HCT116 (cell line): ENCODE measurements around the gene CFAP92. TPM values are rescaled to one million over a fixed set of nuclear protein-coding genes. Genes with fewer than 3 reads are reported as not detected.

ENCODE experiments used
- ATAC-seq: fragments of 200-7000 bp; cut with Tn5 transposase; 2 replicates; pipeline ENCODE4 v1.9.1; 2020; ENCODE audit warnings: mild to moderate bottlenecking, moderate library complexity
- BruUV-seq: library from RNA; stranded (reverse); fragments of 400-500 nt; replicated peaks from 2 replicates; lab custom pipeline; 2021; lab: Mats Ljungman, UMichigan
- CTCF ChIA-PET: fragments of 300-600 bp; sonication (Branson Sonifier 250); formaldehyde crosslinking; loops from one replicate; lab custom pipeline; 2021; ENCODE audit warnings: antibody characterized with exemption; lab: Charles Lee
- POLR2A ChIA-PET: fragments of 300-600, 350-600 bp; sonication (Branson Sonifier 250); formaldehyde crosslinking; loops from one replicate; lab custom pipeline; 2021; ENCODE audit warnings: antibody characterized with exemption; lab: Charles Lee
- RAD21 ChIA-PET, 2 experiments: fragments of 300-600 bp; sonication (Branson Sonifier 250); formaldehyde crosslinking; loops; one replicate each; lab custom pipeline; 2023; ENCODE audit warnings: low total read pairs in 2 of 2; ENCODE audit not compliant: uncharacterized antibody in 2 of 2, unreplicated experiment in 2 of 2, low non-redundant PET in 1 of 2; lab: Charles Lee
- DNase-seq: peaks from one replicate; pipeline ENCODE4 v3.0.0-alpha.2; 2010; ENCODE audit warnings: low read depth, low spot score
- H2AFZ ChIP-seq: fragments of 200-600 bp; shearing (Covaris generic), sonication (generic); 2 replicates; pipeline ENCODE4 v1.6.1; 2017; ENCODE audit warnings: low read depth, mixed run types, mixed read lengths, antibody characterized with exemption, low read length; ENCODE audit not compliant: poor library complexity, severe bottlenecking
- H3K27ac ChIP-seq: 2 replicates; pipeline ENCODE4 v1.5.1; 2012; ENCODE audit warnings: low read depth, low read length
- H3K27me3 ChIP-seq: fragments of 200-600 bp; sonication (generic); 2 replicates; pipeline ENCODE4 v1.6.1; 2016; ENCODE audit warnings: mixed run types, low read length, mixed read lengths; ENCODE audit not compliant: insufficient read depth
- H3K36me3 ChIP-seq, 2 experiments: fragments of 200-500 bp in 1 of 2; fragments of 200-600 bp in 1 of 2; sonication (Bioruptor generic) in 1 of 2; sonication (generic) in 1 of 2; 2 replicates each; pipeline versions ENCODE4 v1.5.1 to v1.6.1; 2014 to 2016; ENCODE audit warnings: low read length in 2 of 2, inconsistent platforms in 1 of 2, mixed read lengths in 1 of 2, mixed run types in 1 of 2; ENCODE audit not compliant: insufficient read depth in 2 of 2, control insufficient read depth in 1 of 2
- H3K4me1 ChIP-seq, 2 experiments: fragments of 200-600 bp in 1 of 2; sonication (generic) in 1 of 2; 2 replicates each; pipeline versions ENCODE4 v1.5.1 to v1.6.1; 2012 to 2017; ENCODE audit warnings: low read length in 2 of 2, inconsistent platforms in 1 of 2, mild to moderate bottlenecking in 1 of 2, mixed read lengths in 1 of 2, mixed run types in 1 of 2, moderate library complexity in 1 of 2; ENCODE audit not compliant: insufficient read depth in 2 of 2, control insufficient read depth in 1 of 2
- H3K4me2 ChIP-seq: fragments of 200-600 bp; sonication (generic); 2 replicates; pipeline ENCODE4 v1.6.1; 2017; ENCODE audit warnings: mixed run types, low read length, mixed read lengths
- H3K4me3 ChIP-seq, 2 experiments: fragments of 200-600 bp in 1 of 2; sonication (generic) in 1 of 2; replicated peaks in 1 of 2; 2 replicates each; pipeline ENCODE4 v1.5.1; 2011 to 2016; ENCODE audit warnings: low read length in 2 of 2, control low read depth in 1 of 2, low read depth in 1 of 2, mild to moderate bottlenecking in 1 of 2, mixed read lengths in 1 of 2, mixed run types in 1 of 2
- H3K79me2 ChIP-seq: fragments of 200-600 bp; sonication (generic); 2 replicates; pipeline ENCODE4 v1.6.1; 2017; ENCODE audit warnings: mild to moderate bottlenecking, mixed run types, low read length, moderate library complexity, mixed read lengths; ENCODE audit not compliant: insufficient read depth
- H3K9ac ChIP-seq: fragments of 200-600 bp; sonication (generic); 2 replicates; pipeline ENCODE4 v1.6.1; 2016; ENCODE audit warnings: low read length, mixed read lengths
- H3K9me2 ChIP-seq: fragments of 200-600 bp; sonication (generic), shearing (Covaris generic); 2 replicates; pipeline ENCODE4 v1.6.1; 2017; ENCODE audit warnings: mixed run types, mild to moderate bottlenecking, moderate library complexity; ENCODE audit not compliant: insufficient read depth
- H3K9me3 ChIP-seq, 2 experiments: fragments of 200-500 bp in 1 of 2; fragments of 200-600 bp in 1 of 2; sonication (Bioruptor generic) in 1 of 2; sonication (generic) in 1 of 2; 2 replicates each; pipeline ENCODE4 v1.6.1; 2014 to 2017; ENCODE audit warnings: low read length in 2 of 2, mixed read lengths in 2 of 2, inconsistent platforms in 1 of 2, low read depth in 1 of 2, mild to moderate bottlenecking in 1 of 2, mixed run types in 1 of 2, moderate library complexity in 1 of 2; ENCODE audit not compliant: control insufficient read depth in 1 of 2, insufficient read depth in 1 of 2
- H4K20me1 ChIP-seq: fragments of 200-600 bp; sonication (generic), shearing (Covaris generic); 2 replicates; pipeline ENCODE4 v1.6.1; 2017; ENCODE audit warnings: mixed run types, mild to moderate bottlenecking, moderate library complexity; ENCODE audit not compliant: insufficient read depth
- ATF3 ChIP-seq: IDR thresholded peaks from 2 replicates; pipeline ENCODE4 v1.6.1; 2012
- CBX3 ChIP-seq: IDR thresholded peaks from 2 replicates; pipeline ENCODE4 v1.6.1; 2012; ENCODE audit warnings: low read depth
- CEBPB ChIP-seq: IDR thresholded peaks from 2 replicates; pipeline ENCODE4 v1.6.1; 2012; ENCODE audit warnings: low read depth
- CTCF ChIP-seq, 3 experiments: fragments of 200-600 bp in 1 of 3; sonication (generic) in 1 of 3; IDR thresholded peaks in 2 of 3; conservative IDR thresholded peaks in 1 of 3; 2 replicates each; pipeline ENCODE4 v1.5.1; 2012 to 2017; ENCODE audit warnings: low read depth in 2 of 3, low read length in 2 of 3, antibody characterized with exemption in 1 of 3, borderline replicate concordance in 1 of 3, control low read depth in 1 of 3, mild to moderate bottlenecking in 1 of 3, mixed read lengths in 1 of 3, mixed run types in 1 of 3, moderate library complexity in 1 of 3; ENCODE audit not compliant: insufficient read depth in 1 of 3
- EGR1 ChIP-seq: IDR thresholded peaks from 2 replicates; pipeline ENCODE4 v1.6.1; 2012; ENCODE audit warnings: low read depth
- EZH2phosphoT487 ChIP-seq: fragments of 200-600 bp; IDR thresholded peaks from 2 replicates; pipeline ENCODE4 v1.6.1; 2018; ENCODE audit warnings: antibody characterized with exemption, borderline replicate concordance
- JUND ChIP-seq: IDR thresholded peaks from 2 replicates; pipeline ENCODE4 v1.6.1; 2012
- MAX ChIP-seq: IDR thresholded peaks from 2 replicates; pipeline ENCODE4 v1.6.1; 2012
- POLR2A ChIP-seq: IDR thresholded peaks from 2 replicates; pipeline ENCODE4 v1.7.0; 2011; ENCODE audit warnings: borderline replicate concordance; ENCODE audit not compliant: insufficient read depth, insufficient read length; ENCODE audit errors: extremely low read depth
- POLR2AphosphoS5 ChIP-seq: IDR thresholded peaks from 2 replicates; pipeline ENCODE4 v1.6.1; 2011; ENCODE audit warnings: mild to moderate bottlenecking, low read depth, low read length, moderate library complexity
- RAD21 ChIP-seq: IDR thresholded peaks from 2 replicates; pipeline ENCODE4 v1.6.1; 2012; ENCODE audit warnings: low read depth, mild to moderate bottlenecking
- REST ChIP-seq: IDR thresholded peaks from 2 replicates; pipeline ENCODE4 v1.6.1; 2012; ENCODE audit warnings: low read depth
- SIN3A ChIP-seq: IDR thresholded peaks from 2 replicates; pipeline ENCODE4 v1.6.1; 2012; ENCODE audit warnings: low read depth
- SP1 ChIP-seq: IDR thresholded peaks from 2 replicates; pipeline ENCODE4 v1.6.1; 2012; ENCODE audit warnings: low read depth
- SRF ChIP-seq: IDR thresholded peaks from 2 replicates; pipeline ENCODE4 v1.6.1; 2012; ENCODE audit warnings: low read depth
- TCF7L2 ChIP-seq: IDR thresholded peaks from 2 replicates; pipeline ENCODE4 v1.7.0; 2011; ENCODE audit warnings: borderline replicate concordance, inconsistent platforms; ENCODE audit not compliant: insufficient read depth, insufficient read length; ENCODE audit errors: extremely low read depth
- YY1 ChIP-seq: IDR thresholded peaks from 2 replicates; pipeline ENCODE4 v1.6.1; 2011; ENCODE audit warnings: low read length, low read depth, moderate library complexity, mild to moderate bottlenecking; ENCODE audit not compliant: insufficient replicate concordance; ENCODE audit errors: extremely low read depth
- ZFX ChIP-seq: fragments of 450-650 bp; IDR thresholded peaks from 2 replicates; pipeline ENCODE4 v1.6.1; 2017
- ZNF274 ChIP-seq: fragments of 200-500 bp; sonication (Bioruptor generic); IDR thresholded peaks from 2 replicates; pipeline ENCODE4 v1.6.1; 2014; ENCODE audit warnings: mild to moderate bottlenecking, low read depth, low read length, inconsistent platforms
- intact Hi-C: fragments of 100-400 bp; cut with micrococcal nuclease; formaldehyde crosslinking; loops from 2 replicates; pipeline ENCODE4 v1.10.0; 2022
- total RNA-seq: library from RNA; stranded (reverse); gene quantifications from one replicate; pipeline ENCODE4 v1.2.1, GENCODE V29; 2021; ENCODE audit not compliant: unreplicated experiment

The CFAP92 gene
- total RNA-seq, 1 experiment from 2014 or later, result 3.6 TPM

- BruUV-seq, result no TSS peak
- peak within 1 kb of the TSS; percentile 88 for H3K27ac ChIP-seq
- ATAC-seq (peak; percentile 89), DNase-seq (peak; percentile 96)
- H3K9me2 ChIP-seq, result no peaks in the 10 kb centered on the region
- H3K9ac ChIP-seq, result peak within 1 kb of the TSS; percentile 95
- no peaks in the 10 kb centered on the region for H3K9me3 ChIP-seq
- H3K27me3 ChIP-seq, result no peaks in the 10 kb centered on the region
- ChIA-PET RAD21 (no interaction called here), POLR2A (interaction anchor here (0.7 to 1.8 kb wide), 3 partner anchors 13 to 437 kb away, joined by 3 to 6 read pairs (median 4); a partner anchor contains a TSS), CTCF (interaction anchor here (1.1 to 1.9 kb wide), 4 partner anchors 16 to 262 kb away, joined by 3 to 8 read pairs (median 6); no protein-coding TSS in a partner anchor)
- H3K79me2 ChIP-seq, result peaks cover 62% of the 10 kb centered on the region
- peaks cover 12 to 24% of the 10 kb centered on the region in 2 experiments; a peak in 3 of 4 replicates for H3K4me1 ChIP-seq
- peaks cover 3 to 15% of the 10 kb centered on the region in 2 experiments; a peak in 2 of 4 replicates for H3K36me3 ChIP-seq
- H3K4me3 ChIP-seq, result peak within 1 kb of the TSS; percentile 86 to 94
- H4K20me1 ChIP-seq, result no peaks in the 10 kb centered on the region
- intact Hi-C loops, result no loop called here
- no peak within 1 kb of the TSS for H2AFZ ChIP-seq
- H3K4me2 ChIP-seq, result peak within 1 kb of the TSS; percentile 97
- peak; percentile 96 for TF ChIP-seq ZFX
- TF ChIP-seq CEBPB, result no peak
- TF ChIP-seq ZNF274, result no peak
- no peak for TF ChIP-seq JUND
- no peak for TF ChIP-seq YY1
- TF ChIP-seq SIN3A, result peak; percentile 49
- TF ChIP-seq TCF7L2, result peak; percentile 42
- TF ChIP-seq SRF, result peak; percentile 91
- no peak for TF ChIP-seq RAD21
- TF ChIP-seq MAX, result peak; percentile 99
- no peak for TF ChIP-seq ATF3
- TF ChIP-seq CBX3, result peak; percentile 90; the same call in 1 of the 2 replicates
- no peak for TF ChIP-seq REST
- TF ChIP-seq POLR2AphosphoS5, result peak; percentile 96
- no peak for TF ChIP-seq EZH2phosphoT487
- no peak for TF ChIP-seq CTCF (IDR thresholded peaks at IDR 0.05 in 2 of 3, conservative IDR thresholded peaks at IDR 0.05 in 1 of 3; ENCODE audit: borderline replicate concordance in 1 of 3, insufficient read depth in 1 of 3, low read depth in 2 of 3, low read length in 2 of 3)
- TF ChIP-seq EGR1, result peak; percentile 100
- TF ChIP-seq POLR2A, result peak; percentile 68
- peak; percentile 71; the same call in 1 of the 2 replicates for TF ChIP-seq SP1
These were observed 114.5 kb downstream of the CFAP92 start, which contains the start of gene ACAD9 for GRCh38 chr3:128879125-128879969. ACAD9 (plus strand) TSS chr3:128879620; CDS start chr3:128879692, 72 bp downstream.
